Ovary (tissue), 9 donors: ENCODE measurements around the gene MYCBPAP. TPM values are rescaled to one million over a fixed set of nuclear protein-coding genes. Genes with fewer than 3 reads are reported as not detected.

Experiments used
- DNase-seq, 5 donors: peaks; one replicate each; pipeline ENCODE4 v3.0.0-alpha.2; 2019 to 2020
- H3K27ac ChIP-seq, 2 donors: fragments of 200-600 bp; one replicate each; pipeline versions ENCODE4 v1.5.1 to v1.8.0; 2019 to 2022
- H3K27me3 ChIP-seq: fragments of 200-600 bp; one replicate; pipeline ENCODE4 v1.8.0; 2022
- H3K36me3 ChIP-seq: fragments of 200-600 bp; sonication (generic); one replicate; pipeline ENCODE4 v1.5.1; 2019
- H3K4me1 ChIP-seq: one replicate; pipeline ENCODE4 v1.8.1; 2013; ENCODE audit warnings: mild to moderate bottlenecking, moderate library complexity; ENCODE audit not compliant: insufficient read depth
- H3K4me3 ChIP-seq: fragments of 200-600 bp; sonication (generic); one replicate; pipeline ENCODE4 v1.5.1; 2017
- H3K9me3 ChIP-seq, 2 donors: fragments of 200-600 bp in 1 of 2; sonication (generic) in 1 of 2; one replicate each; pipeline versions ENCODE4 v1.5.1 to v1.8.1; 2013 to 2019; ENCODE audit warnings: mild to moderate bottlenecking in 1 of 2, moderate library complexity in 1 of 2
- CTCF ChIP-seq, 3 donors: fragments of 450-650 bp in 2 of 3; fragments of 200-600 bp in 1 of 3; IDR thresholded peaks; one replicate each; pipeline versions ENCODE4 v1.5.1 to v1.8.0; 2016 to 2022; ENCODE audit warnings: antibody characterized with exemption in 3 of 3, mild to moderate bottlenecking in 1 of 3
- EP300 ChIP-seq: sonication (generic); formaldehyde crosslinking; IDR thresholded peaks from one replicate; pipeline ENCODE4 v1.6.1; 2017; ENCODE audit warnings: antibody characterized with exemption
- POLR2A ChIP-seq: fragments of 450-650 bp; IDR thresholded peaks from one replicate; pipeline ENCODE4 v1.6.1; 2017; ENCODE audit warnings: antibody characterized with exemption, mild to moderate bottlenecking, moderate library complexity
- WGBS, 3 donors: extraction: QIAGEN DNeasy Blood & Tissue Kit in 1 of 3; methylation state at CpG; one replicate each; pipeline versions ENCODE4 v1.1.5 to v1.1.7; 2013 to 2017; 5-methylcytosine and 5-hydroxymethylcytosine counted together
- intact Hi-C, 4 donors: fragments of 100-400 bp; cut with DNase I; formaldehyde crosslinking; loops; one replicate each; pipeline versions ENCODE4 v1.11.0 to v1.15.1; 2022 to 2023
- polyA plus RNA-seq, 2 donors: library from polyadenylated mRNA; stranded (reverse); fragments of 200-250 nt in 1 of 2; fragments of 350-450 nt in 1 of 2; fragmentation: Illumina TruSeq in 1 of 2; extraction: RNeasy Lipid Tissue Mini Kit (QIAGEN cat#74804) in 1 of 2; gene quantifications; one replicate each; pipeline ENCODE4 v1.2.3, GENCODE V29; 2013 to 2014
- total RNA-seq, 7 donors: library from RNA; depleted of rRNA in 2 of 7; stranded (reverse); fragments of >200 nt in 2 of 7; fragmentation: NEBNext Ultra II Directional in 3 of 7; extraction: Animal tissue kit (Norgen Biotek cat#: 25700) in 3 of 7; gene quantifications; one replicate each; pipeline versions ENCODE4 v1.1.0 to v1.2.4, GENCODE V29; 2016 to 2023
- donor health status: DM: no; HTN: no; CAD: no; lungs with moderate emphysema.
- donor health status: DM: no; HTN: no; CAD: no.
- donor health status: Bipolar disorder and iron deficiency.
- donor health status: DM: yes; HTN: yes; CAD: no.
- donor health status: DM: no; HTN: no; CAD: no.
- donor health status: DM: yes; HTN: yes; CAD: no.

MYCBPAP gene
- total and polyA plus RNA-seq, 9 donors: 2.5 to 9.7 (median 4.5) TPM

- Histone ChIP-seq H3K9me3 (no peaks in the 10 kb centered on the region), H3K27ac (peak overlapping the region; percentile 71 to 73), H3K27me3 (no peaks in the 10 kb centered on the region), H3K4me3 (no peak overlapping the region), H3K36me3 (no peaks in the 10 kb centered on the region), H3K4me1 (peaks cover 25% of the 10 kb centered on the region)
- intact Hi-C loops: no loop called here
- TF ChIP-seq POLR2A (no peak), EP300 (no peak), CTCF (IDR thresholded peaks at IDR 0.05) (no peak)
- DNase-seq: no peak
- WGBS, 3 donors: 73 to 75% (median 73%) methylated on average over 8 of the region's 8 CpGs
Observed at GRCh38 chr17:50519141-50519834, 11.0 kb downstream of the MYCBPAP start.

- no peaks in the 10 kb centered on the region for H3K9me3 ChIP-seq
- 54 to 60% (median 56%) methylated on average over 2 of the region's 2 CpGs for WGBS, 3 donors
- no peak for TF ChIP-seq CTCF (IDR thresholded peaks at IDR 0.05)
- no peak for TF ChIP-seq EP300
- no peak for TF ChIP-seq POLR2A
- peaks cover 16% of the 10 kb centered on the region for H3K4me1 ChIP-seq
- no peaks in the 10 kb centered on the region for H3K36me3 ChIP-seq
- intact Hi-C loops: no loop called here
- H3K27me3 ChIP-seq: no peaks in the 10 kb centered on the region
- H3K4me3 ChIP-seq: no peak overlapping the region
- DNase-seq: no peak
- peak overlapping the region in 1 of 2 donors; percentile 1 for H3K27ac ChIP-seq
Observed at GRCh38 chr17:50520483-50520882, 12.2 kb downstream of the MYCBPAP start.

- intact Hi-C loops: no loop called here
- no peaks in the 10 kb centered on the region for H3K27me3 ChIP-seq
- H3K4me1 ChIP-seq: peaks cover 14% of the 10 kb centered on the region
- DNase-seq: no peak
- no peak overlapping the region for H3K4me3 ChIP-seq
- TF ChIP-seq POLR2A (no peak), CTCF (IDR thresholded peaks at IDR 0.05) (no peak), EP300 (no peak)
- H3K36me3 ChIP-seq: no peaks in the 10 kb centered on the region
- WGBS, 3 donors: 79 to 85% (median 82%) methylated on average over 2 of the region's 2 CpGs
- no peaks in the 10 kb centered on the region for H3K9me3 ChIP-seq
- H3K27ac ChIP-seq: no peak overlapping the region
Observed at GRCh38 chr17:50521514-50521913, 13.3 kb downstream of the MYCBPAP start.

- TF ChIP-seq CTCF (IDR thresholded peaks at IDR 0.05) (no peak), POLR2A (no peak), EP300 (no peak)
- Histone ChIP-seq H3K4me1 (peaks cover 14% of the 10 kb centered on the region), H3K9me3 (no peaks in the 10 kb centered on the region), H3K27ac (no peak overlapping the region), H3K27me3 (no peaks in the 10 kb centered on the region), H3K4me3 (no peak overlapping the region), H3K36me3 (no peaks in the 10 kb centered on the region)
- intact Hi-C loops: no loop called here
- DNase-seq: no peak
- 95 to 98% (median 95%) methylated on average over 10 of the region's 10 CpGs for WGBS, 3 donors
Observed at GRCh38 chr17:50522766-50523165, 14.5 kb downstream of the MYCBPAP start.
